CD4-positive, alpha-beta T cell treated with Interleukin-15 for 4 hours (primary cell): ENCODE data around the gene ABHD2.
"Not testable (repeated sequence)": the region's sequence is repeated elsewhere in the genome, so short reads cannot be mapped to it uniquely, and the experiment has no call there.

ENCODE experiments used
- DNase-seq: peaks from one replicate; pipeline ENCODE4 v3.0.0-alpha.2; 2020; ENCODE audit warnings: low spot score

The ABHD2 gene

GRCh38 chr15:89121414-89121813 lies 33.2 kb downstream of the ABHD2 start:
- no peak for DNase-seq

GRCh38 chr15:89122505-89123180 lies 34.4 kb downstream of the ABHD2 start:
- DNase-seq = no peak

GRCh38 chr15:89123181-89123525 lies 34.9 kb downstream of the ABHD2 start:
- DNase-seq = no peak

DNA sequence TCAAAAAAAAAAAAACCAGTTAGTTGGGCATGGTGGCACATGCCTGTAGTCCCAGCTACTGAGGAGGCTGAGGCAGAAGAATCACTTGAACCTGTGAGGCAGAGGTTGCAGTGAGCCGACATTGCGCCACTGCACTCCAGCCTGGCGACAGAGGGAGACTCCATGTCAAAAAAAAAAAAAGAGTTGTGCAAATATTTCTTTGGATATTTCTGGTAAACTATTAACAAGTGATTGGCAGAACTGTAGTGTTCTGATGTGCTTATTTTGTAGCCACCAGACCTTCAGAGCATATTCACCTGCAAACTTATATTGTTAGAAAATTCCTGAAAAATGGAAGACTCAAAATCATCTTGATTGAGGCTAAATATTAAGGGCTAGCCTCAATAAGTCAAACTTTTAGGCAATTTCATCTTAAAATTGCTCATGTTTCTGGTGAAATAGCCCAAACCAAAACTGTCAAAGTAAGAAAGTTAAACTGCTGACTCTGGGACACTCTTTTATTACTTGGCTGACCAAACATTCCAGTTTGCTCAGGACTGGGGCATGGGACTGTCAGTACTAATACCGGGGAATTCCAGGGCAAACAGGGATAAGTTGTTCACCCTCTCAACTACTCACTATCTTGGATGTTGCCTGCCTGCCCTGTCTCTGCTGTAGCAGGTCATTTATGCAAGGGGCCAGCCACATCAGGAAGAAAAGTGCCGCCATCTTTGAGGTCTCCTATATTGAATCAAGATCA lies 37.0 kb downstream of the ABHD2 start:
- DNase-seq = no peak

GRCh38 chr15:89126009-89126408 lies 37.8 kb downstream of the ABHD2 start:
- no peak for DNase-seq

- DNase-seq = no peak
These were observed 38.9 kb downstream of the ABHD2 start for GRCh38 chr15:89127054-89127702.

GRCh38 chr15:89128320-89129122 lies 40.3 kb downstream of the ABHD2 start:
- no peak for DNase-seq

GRCh38 chr15:89129123-89129815 lies 41.0 kb downstream of the ABHD2 start:
- DNase-seq = peak; percentile 39

DNA sequence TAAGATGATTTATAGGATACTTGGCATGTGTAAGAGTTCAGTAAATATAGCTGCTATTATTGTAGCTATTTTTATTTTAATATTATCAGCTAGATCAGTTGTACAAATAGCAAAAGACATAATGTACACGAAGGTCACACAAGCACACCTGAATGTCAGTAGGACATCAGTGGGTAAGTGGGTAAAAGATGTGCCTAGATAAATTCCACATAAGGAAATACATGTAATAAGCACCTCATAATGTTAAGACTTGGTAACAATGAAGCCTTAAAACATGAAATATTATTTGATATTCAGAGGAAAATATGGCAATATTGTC lies 41.5 kb downstream of the ABHD2 start:
- no peak for DNase-seq

DNA sequence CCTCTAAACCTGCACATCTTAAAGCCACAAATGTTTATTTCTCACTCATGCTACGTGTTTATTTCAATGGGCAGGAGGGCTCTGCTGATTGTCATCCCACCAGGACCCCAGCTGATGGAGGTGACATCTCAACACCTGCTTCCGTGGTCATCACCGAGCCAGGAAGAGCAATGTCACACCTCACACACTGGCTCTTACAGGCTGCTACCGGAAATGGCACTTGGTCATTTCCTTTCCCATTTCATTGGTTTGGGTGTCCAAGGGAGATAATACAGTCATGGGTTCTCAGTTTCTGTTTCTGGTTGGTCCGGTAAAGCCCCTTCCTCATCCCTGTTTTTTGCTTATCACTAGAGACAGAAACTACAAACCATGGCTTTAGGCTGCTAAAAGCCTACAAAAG lies 41.9 kb downstream of the ABHD2 start:
- peak; percentile 21 for DNase-seq

GRCh38 chr15:89131731-89132130 lies 43.5 kb downstream of the ABHD2 start:
- no peak for DNase-seq

GRCh38 chr15:89132611-89133507 lies 44.6 kb downstream of the ABHD2 start:
- DNase-seq = no peak

- not testable (repeated sequence) for DNase-seq
These were observed 47.3 kb downstream of the ABHD2 start for GRCh38 chr15:89135387-89136077.

- DNase-seq = no peak
These were observed 48.0 kb downstream of the ABHD2 start for GRCh38 chr15:89136078-89136806.

DNA sequence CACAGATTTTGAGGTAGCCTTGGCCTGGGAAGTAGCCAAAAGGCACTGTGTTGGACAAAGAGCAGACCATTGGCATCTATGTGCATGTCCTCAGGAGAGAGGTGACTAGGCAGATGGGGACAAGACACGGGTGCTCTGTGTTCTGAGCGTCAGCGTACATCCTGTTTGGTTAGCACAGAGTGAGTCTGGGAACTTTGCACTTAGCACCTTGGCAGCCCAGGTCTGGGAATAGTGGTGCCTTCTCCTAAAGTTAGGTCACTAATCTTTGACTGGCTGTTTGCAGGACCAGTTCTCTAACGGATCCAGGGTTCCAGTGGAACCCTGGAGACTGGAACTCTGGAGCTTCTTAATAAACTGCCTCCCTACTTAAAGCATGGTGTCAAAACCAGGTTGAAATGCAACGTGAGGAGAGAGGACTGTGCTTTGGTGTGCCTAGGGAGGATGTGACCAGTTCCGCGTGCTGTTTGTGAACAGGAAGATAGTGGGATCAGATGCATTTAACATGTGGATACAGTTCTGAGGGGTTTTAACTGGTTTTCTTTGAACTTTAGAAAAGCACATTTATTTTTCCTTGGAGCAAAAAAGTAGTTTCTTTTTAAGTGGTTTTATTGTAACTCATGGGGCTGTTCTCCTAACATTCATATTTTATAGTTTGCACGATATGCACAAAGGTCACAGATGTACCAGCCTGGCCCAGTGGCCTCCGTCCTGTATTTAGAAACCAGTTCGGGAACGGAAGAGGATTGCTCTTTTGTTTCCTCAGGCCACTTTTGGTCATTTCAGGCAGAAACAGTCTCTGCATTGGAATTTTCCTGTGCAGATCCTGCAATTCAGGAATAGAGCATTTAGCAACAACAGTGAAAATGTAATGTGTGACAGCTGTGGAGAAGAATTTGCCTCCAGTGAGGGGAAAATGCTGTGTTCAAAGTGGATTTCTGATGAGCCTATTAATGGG lies 48.8 kb downstream of the ABHD2 start:
- DNase-seq = no peak

DNA sequence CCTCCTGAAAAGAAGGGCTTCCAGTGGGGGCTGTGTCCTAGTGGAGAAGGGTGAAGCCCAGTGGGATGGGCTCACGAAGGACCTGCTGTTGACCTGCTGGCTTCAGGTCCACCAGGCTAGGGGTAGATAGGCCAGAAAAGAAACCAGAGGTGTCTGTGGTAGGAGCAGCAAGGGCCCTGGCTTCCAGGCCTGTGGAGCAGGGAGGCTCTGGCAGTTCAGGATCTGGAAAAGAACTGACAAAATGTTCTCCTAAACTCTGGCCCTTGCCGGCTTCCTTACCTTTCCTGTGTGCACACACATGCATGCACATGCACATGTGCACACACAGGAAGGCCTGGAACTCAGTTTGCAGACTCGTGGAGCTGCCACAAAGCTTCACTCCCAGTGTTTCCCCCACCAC lies 49.7 kb downstream of the ABHD2 start:
- no peak for DNase-seq

DNA sequence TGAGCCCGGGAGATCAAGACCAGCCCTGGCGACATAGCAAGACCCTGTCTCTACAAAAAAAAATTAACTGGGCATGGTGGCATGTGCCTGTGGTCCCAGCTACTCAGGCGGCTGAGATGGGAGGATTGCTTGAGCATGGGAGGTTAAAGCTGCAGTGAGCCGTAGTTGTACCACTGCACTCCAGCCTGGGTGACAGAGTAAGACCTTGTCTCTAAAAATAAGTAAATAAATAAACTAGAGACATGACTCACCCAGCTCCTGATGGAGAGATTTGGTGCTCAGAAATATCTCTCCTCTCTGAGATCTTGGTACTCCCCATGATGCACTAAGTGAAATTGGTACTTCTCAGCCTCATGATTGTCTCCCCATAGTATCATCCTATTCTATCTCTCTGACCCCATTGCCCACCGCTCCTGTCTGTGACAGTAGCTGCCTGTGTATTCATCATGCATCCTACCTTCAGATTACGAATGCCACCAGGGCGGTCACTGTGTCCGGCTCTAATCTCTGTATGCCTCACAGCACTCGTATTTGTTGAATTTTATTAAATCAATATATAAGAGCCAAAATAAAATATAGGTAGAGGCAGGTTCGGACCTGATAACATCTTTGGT lies 50.9 kb downstream of the ABHD2 start:
- no peak for DNase-seq
